PFSK-1 (cell line): Measurements from ENCODE around the gene OR6A2. TPM values are rescaled to one million over a fixed set of nuclear protein-coding genes. Genes with fewer than 3 reads are reported as not detected.

Experiments used
- FOXP2 ChIP-seq: optimal IDR thresholded peaks from 2 replicates; pipeline ENCODE3; 2011; ENCODE audit warnings: borderline replicate concordance, control low read depth, inconsistent platforms; ENCODE audit not compliant: insufficient read depth; ENCODE audit errors: extremely low read length, extremely low read depth
- POLR2AphosphoS5 ChIP-seq: IDR thresholded peaks from 2 replicates; pipeline ENCODE4 v1.6.1; 2012; ENCODE audit warnings: low read depth, mild to moderate bottlenecking, control low read depth, low read length, moderate library complexity
- REST ChIP-seq, 2 experiments: IDR thresholded peaks; 2 replicates each; pipeline versions ENCODE4 v1.6.1 to v1.8.0; 2011 to 2012; ENCODE audit warnings: low read depth in 2 of 2, low read length in 2 of 2, control low read depth in 1 of 2, inconsistent platforms in 1 of 2, mild to moderate bottlenecking in 1 of 2, moderate library complexity in 1 of 2; ENCODE audit not compliant: insufficient read depth in 1 of 2
- SIN3A ChIP-seq: IDR thresholded peaks from 2 replicates; pipeline ENCODE4 v1.6.1; 2012; ENCODE audit warnings: mild to moderate bottlenecking, low read length, moderate library complexity, borderline replicate concordance; ENCODE audit not compliant: insufficient read depth
- TAF1 ChIP-seq: IDR thresholded peaks from 2 replicates; pipeline ENCODE4 v1.6.1; 2012; ENCODE audit warnings: low read length, control low read depth, borderline replicate concordance; ENCODE audit not compliant: insufficient read depth
- polyA plus RNA-seq: library from polyadenylated mRNA; unstranded; fragments of >200 nt; gene quantifications from one replicate; pipeline ENCODE4 v1.2.1, GENCODE V29; 2012; ENCODE audit warnings: low read depth, missing spikeins; ENCODE audit not compliant: insufficient read length

The OR6A2 gene
- polyA plus RNA-seq: not detected

GRCh38 chr11:6799402-6799801 lies at the start of gene OR6A2:
Gene OR6A2, minus strand, starts transcription at chr11:6799689. Its CDS starts 3,981 bp downstream, at chr11:6795708.
- no peak for TF ChIP-seq TAF1

- TF ChIP-seq REST (IDR thresholded peaks at IDR 0.05; ENCODE audit: insufficient read depth in 1 of 2, low read depth in 2 of 2, low read length in 2 of 2): no peak
- no peak for TF ChIP-seq POLR2AphosphoS5
- TF ChIP-seq SIN3A: no peak
- TF ChIP-seq TAF1: no peak
- TF ChIP-seq FOXP2: no peak
Measured at GRCh38 chr11:6845383-6845782, 45.9 kb upstream of the OR6A2 start, which contains the start of gene OR10A5. Gene OR10A5, plus strand, starts transcription at chr11:6845683. Its CDS starts 0 bp downstream, at chr11:6845683.

- TF ChIP-seq FOXP2: no peak
- no peak for TF ChIP-seq POLR2AphosphoS5
- TF ChIP-seq TAF1: no peak
- no peak for TF ChIP-seq REST (IDR thresholded peaks at IDR 0.05; ENCODE audit: insufficient read depth in 1 of 2, low read depth in 2 of 2, low read length in 2 of 2)
- no peak for TF ChIP-seq SIN3A
Measured at GRCh38 chr11:6844356-6844755, 44.9 kb upstream of the OR6A2 start.

- TF ChIP-seq FOXP2 (no peak), REST (IDR thresholded peaks at IDR 0.05; ENCODE audit: insufficient read depth in 1 of 2, low read depth in 2 of 2, low read length in 2 of 2) (no peak), TAF1 (no peak), SIN3A (no peak), POLR2AphosphoS5 (no peak)
Measured at GRCh38 chr11:6843670-6844069, 44.2 kb upstream of the OR6A2 start.

GRCh38 chr11:6841694-6842093 lies 42.2 kb upstream of the OR6A2 start:
- TF ChIP-seq POLR2AphosphoS5 (no peak), REST (IDR thresholded peaks at IDR 0.05; ENCODE audit: insufficient read depth in 1 of 2, low read depth in 2 of 2, low read length in 2 of 2) (no peak), TAF1 (no peak), SIN3A (no peak), FOXP2 (no peak)
